Measurements from ENCODE around the gene MARK4. TPM values are rescaled to one million over a fixed set of nuclear protein-coding genes. Genes with fewer than 3 reads are reported as not detected.

Gene MARK4
- total RNA-seq, 1 experiment from 2014 or later = 37.7 TPM

DNA sequence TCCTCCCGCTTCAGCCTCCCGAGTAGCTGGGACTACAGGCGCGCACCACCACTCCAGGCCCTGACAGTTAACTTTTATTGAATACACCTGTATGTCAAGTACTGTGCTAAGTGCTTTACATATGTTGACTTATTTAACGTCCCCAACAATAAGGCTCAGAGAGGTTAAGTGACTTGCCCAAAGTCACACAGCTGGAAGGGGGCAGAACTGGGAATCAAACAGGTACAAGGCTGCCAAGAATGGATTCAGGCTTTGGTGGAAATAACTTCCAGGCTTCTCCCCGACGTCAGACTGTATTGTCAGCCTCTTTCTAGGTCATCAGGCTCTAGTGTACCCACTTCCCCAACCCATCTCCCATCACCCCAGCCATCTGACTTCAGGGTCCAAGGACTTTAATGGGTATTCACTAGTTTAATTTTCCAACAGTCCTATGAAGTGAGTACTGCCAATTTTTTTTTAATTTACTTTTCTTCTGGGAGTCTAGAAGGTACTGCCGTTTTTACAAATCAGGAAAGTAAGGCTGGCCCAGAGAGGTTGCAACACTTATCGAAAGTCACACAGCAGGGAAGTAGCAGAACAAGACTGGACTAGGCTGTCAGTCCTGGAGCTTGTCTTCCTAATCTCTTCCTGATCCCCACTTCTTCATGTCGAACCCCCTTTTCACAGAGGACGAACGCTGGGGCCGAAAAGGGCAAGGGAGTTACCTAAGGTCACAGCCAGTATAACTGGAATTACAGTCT lies 76.5 kb downstream of the MARK4 start:
- no TSS peak for BruUV-seq (replicated peaks)
- Histone ChIP-seq H3K4me3 (replicated peaks in 1 of 2; ENCODE audit: low read depth in 1 of 2, low read length in 2 of 2) (no peak overlapping the region), H3K4me2 (ENCODE audit: low read length) (no peak overlapping the region), H4K20me1 (ENCODE audit: insufficient read depth) (no peaks in the 10 kb centered on the region), H3K27ac (ENCODE audit: low read depth, low read length) (no peak overlapping the region), H3K9me3 (ENCODE audit: control insufficient read depth in 1 of 2, insufficient read depth in 1 of 2, low read depth in 1 of 2, low read length in 2 of 2) (no peaks in the 10 kb centered on the region), H2AFZ (ENCODE audit: low read depth, low read length, poor library complexity, severe bottlenecking) (no peak overlapping the region), H3K79me2 (ENCODE audit: insufficient read depth, low read length) (no peaks in the 10 kb centered on the region), H3K4me1 (ENCODE audit: control insufficient read depth in 1 of 2, insufficient read depth in 2 of 2, low read length in 2 of 2) (peaks cover 6 to 11% of the 10 kb centered on the region in 2 experiments; a peak in 3 of 4 replicates), H3K9me2 (ENCODE audit: insufficient read depth) (no peaks in the 10 kb centered on the region), H3K36me3 (ENCODE audit: control insufficient read depth in 1 of 2, insufficient read depth in 2 of 2, low read length in 2 of 2) (no peaks in the 10 kb centered on the region), H3K27me3 (ENCODE audit: insufficient read depth, low read length) (no peaks in the 10 kb centered on the region), H3K9ac (ENCODE audit: low read length) (no peak overlapping the region)
- ChIA-PET POLR2A (interaction anchor here (0.6 kb wide), 1 partner anchor 17 kb away, joined by 3 read pairs; no protein-coding TSS in a partner anchor), CTCF (no interaction called here), RAD21 (ENCODE audit: low non-redundant PET in 1 of 2, low total read pairs in 2 of 2, uncharacterized antibody in 2 of 2, unreplicated experiment in 2 of 2) (no interaction called here)
- no peak for ATAC-seq
- intact Hi-C loops (cut with micrococcal nuclease) = no loop called here
- TF ChIP-seq, protein P1, sequence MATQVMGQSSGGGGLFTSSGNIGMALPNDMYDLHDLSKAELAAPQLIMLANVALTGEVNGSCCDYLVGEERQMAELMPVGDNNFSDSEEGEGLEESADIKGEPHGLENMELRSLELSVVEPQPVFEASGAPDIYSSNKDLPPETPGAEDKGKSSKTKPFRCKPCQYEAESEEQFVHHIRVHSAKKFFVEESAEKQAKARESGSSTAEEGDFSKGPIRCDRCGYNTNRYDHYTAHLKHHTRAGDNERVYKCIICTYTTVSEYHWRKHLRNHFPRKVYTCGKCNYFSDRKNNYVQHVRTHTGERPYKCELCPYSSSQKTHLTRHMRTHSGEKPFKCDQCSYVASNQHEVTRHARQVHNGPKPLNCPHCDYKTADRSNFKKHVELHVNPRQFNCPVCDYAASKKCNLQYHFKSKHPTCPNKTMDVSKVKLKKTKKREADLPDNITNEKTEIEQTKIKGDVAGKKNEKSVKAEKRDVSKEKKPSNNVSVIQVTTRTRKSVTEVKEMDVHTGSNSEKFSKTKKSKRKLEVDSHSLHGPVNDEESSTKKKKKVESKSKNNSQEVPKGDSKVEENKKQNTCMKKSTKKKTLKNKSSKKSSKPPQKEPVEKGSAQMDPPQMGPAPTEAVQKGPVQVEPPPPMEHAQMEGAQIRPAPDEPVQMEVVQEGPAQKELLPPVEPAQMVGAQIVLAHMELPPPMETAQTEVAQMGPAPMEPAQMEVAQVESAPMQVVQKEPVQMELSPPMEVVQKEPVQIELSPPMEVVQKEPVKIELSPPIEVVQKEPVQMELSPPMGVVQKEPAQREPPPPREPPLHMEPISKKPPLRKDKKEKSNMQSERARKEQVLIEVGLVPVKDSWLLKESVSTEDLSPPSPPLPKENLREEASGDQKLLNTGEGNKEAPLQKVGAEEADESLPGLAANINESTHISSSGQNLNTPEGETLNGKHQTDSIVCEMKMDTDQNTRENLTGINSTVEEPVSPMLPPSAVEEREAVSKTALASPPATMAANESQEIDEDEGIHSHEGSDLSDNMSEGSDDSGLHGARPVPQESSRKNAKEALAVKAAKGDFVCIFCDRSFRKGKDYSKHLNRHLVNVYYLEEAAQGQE (IDR thresholded peaks at IDR 0.05; ENCODE audit: low read depth) = no peak
- TF ChIP-seq FOSL1 (IDR thresholded peaks at IDR 0.05; ENCODE audit: low read depth) (no peak), JUND (IDR thresholded peaks at IDR 0.05) (no peak), RAD21 (IDR thresholded peaks at IDR 0.05; ENCODE audit: low read depth) (no peak)
- no peak for DNase-seq (ENCODE audit: low read depth, low spot score)

DNA sequence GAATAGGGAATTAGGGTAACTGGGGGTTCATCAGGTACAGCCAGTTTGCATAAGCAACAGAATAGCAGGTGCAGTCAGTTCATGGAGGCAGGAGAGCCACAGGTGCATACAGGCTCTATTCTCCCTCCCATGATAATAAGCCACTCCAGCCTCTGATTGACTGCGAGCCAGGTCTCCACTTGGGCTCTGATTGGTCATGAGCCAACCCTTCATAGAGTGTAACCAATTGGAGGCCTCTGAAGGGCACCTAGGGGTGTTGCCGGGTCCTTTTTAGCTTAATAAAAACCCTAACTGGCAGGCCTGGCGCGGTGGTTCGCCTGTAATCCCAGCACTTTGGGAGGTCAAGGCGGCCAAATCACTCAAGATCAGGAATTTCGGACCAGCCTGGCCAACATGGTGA lies 80.3 kb downstream of the MARK4 start:
- no peaks in the 10 kb centered on the region for H3K36me3 ChIP-seq (ENCODE audit: control insufficient read depth in 1 of 2, insufficient read depth in 2 of 2, low read length in 2 of 2)
- no peaks in the 10 kb centered on the region for H3K27me3 ChIP-seq (ENCODE audit: insufficient read depth, low read length)
- no peak overlapping the region for H3K27ac ChIP-seq (ENCODE audit: low read depth, low read length)
- H3K9me3 ChIP-seq (ENCODE audit: control insufficient read depth in 1 of 2, insufficient read depth in 1 of 2, low read depth in 1 of 2, low read length in 2 of 2) = no peaks in the 10 kb centered on the region
- peak; percentile 56 for ATAC-seq
- H3K4me3 ChIP-seq (replicated peaks in 1 of 2; ENCODE audit: low read depth in 1 of 2, low read length in 2 of 2) = no peak overlapping the region
- no peaks in the 10 kb centered on the region for H3K9me2 ChIP-seq (ENCODE audit: insufficient read depth)
- CTCF ChIA-PET = no interaction called here
- no TSS peak for BruUV-seq (replicated peaks)
- no peaks in the 10 kb centered on the region for H3K79me2 ChIP-seq (ENCODE audit: insufficient read depth, low read length)
- POLR2A ChIA-PET = no interaction called here
- RAD21 ChIA-PET (ENCODE audit: low non-redundant PET in 1 of 2, low total read pairs in 2 of 2, uncharacterized antibody in 2 of 2, unreplicated experiment in 2 of 2) = no interaction called here
- H3K9ac ChIP-seq (ENCODE audit: low read length) = no peak overlapping the region
- H4K20me1 ChIP-seq (ENCODE audit: insufficient read depth) = no peaks in the 10 kb centered on the region
- intact Hi-C loops (cut with micrococcal nuclease) = no loop called here
- no peak overlapping the region for H2AFZ ChIP-seq (ENCODE audit: low read depth, low read length, poor library complexity, severe bottlenecking)
- no peak overlapping the region for H3K4me2 ChIP-seq (ENCODE audit: low read length)
- DNase-seq (ENCODE audit: low read depth, low spot score) = no peak
- peaks cover 7 to 18% of the 10 kb centered on the region in 2 experiments for H3K4me1 ChIP-seq (ENCODE audit: control insufficient read depth in 1 of 2, insufficient read depth in 2 of 2, low read length in 2 of 2)
- TF ChIP-seq CBX3 (IDR thresholded peaks at IDR 0.05; ENCODE audit: low read depth) (no peak), EZH2phosphoT487 (IDR thresholded peaks at IDR 0.05; ENCODE audit: borderline replicate concordance) (no peak), CEBPB (IDR thresholded peaks at IDR 0.05; ENCODE audit: low read depth) (no peak), JUND (IDR thresholded peaks at IDR 0.05) (no peak), ZFX (IDR thresholded peaks at IDR 0.05) (no peak), RAD21 (IDR thresholded peaks at IDR 0.05; ENCODE audit: low read depth) (no peak), SRF (IDR thresholded peaks at IDR 0.05; ENCODE audit: low read depth) (no peak)
- TF ChIP-seq, protein P2, sequence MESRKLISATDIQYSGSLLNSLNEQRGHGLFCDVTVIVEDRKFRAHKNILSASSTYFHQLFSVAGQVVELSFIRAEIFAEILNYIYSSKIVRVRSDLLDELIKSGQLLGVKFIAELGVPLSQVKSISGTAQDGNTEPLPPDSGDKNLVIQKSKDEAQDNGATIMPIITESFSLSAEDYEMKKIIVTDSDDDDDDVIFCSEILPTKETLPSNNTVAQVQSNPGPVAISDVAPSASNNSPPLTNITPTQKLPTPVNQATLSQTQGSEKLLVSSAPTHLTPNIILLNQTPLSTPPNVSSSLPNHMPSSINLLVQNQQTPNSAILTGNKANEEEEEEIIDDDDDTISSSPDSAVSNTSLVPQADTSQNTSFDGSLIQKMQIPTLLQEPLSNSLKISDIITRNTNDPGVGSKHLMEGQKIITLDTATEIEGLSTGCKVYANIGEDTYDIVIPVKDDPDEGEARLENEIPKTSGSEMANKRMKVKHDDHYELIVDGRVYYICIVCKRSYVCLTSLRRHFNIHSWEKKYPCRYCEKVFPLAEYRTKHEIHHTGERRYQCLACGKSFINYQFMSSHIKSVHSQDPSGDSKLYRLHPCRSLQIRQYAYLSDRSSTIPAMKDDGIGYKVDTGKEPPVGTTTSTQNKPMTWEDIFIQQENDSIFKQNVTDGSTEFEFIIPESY (IDR thresholded peaks at IDR 0.05; ENCODE audit: extremely low read depth, insufficient replicate concordance, low read length) = no peak
- TF ChIP-seq, protein P3, sequence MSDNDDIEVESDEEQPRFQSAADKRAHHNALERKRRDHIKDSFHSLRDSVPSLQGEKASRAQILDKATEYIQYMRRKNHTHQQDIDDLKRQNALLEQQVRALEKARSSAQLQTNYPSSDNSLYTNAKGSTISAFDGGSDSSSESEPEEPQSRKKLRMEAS (IDR thresholded peaks at IDR 0.05) = no peak
